MG63 (cell line): Measurements from ENCODE around the gene TRIO. TPM values are rescaled to one million over a fixed set of nuclear protein-coding genes. Genes with fewer than 3 reads are reported as not detected.

Experiments
- DNase-seq: peaks from one replicate; pipeline ENCODE4 v3.0.0-alpha.2; 2020
- H3K27me3 ChIP-seq: fragments of 250-450 bp; sonication (Bioruptor Pico); 2 replicates; pipeline ENCODE4 v1.5.1; 2020; ENCODE audit warnings: mild to moderate bottlenecking, moderate library complexity
- H3K36me3 ChIP-seq: fragments of 250-450 bp; sonication (Bioruptor Pico); 2 replicates; pipeline ENCODE4 v1.5.1; 2020; ENCODE audit warnings: mild to moderate bottlenecking, moderate library complexity
- H3K4me3 ChIP-seq: fragments of 250-450 bp; sonication (Bioruptor Pico); 2 replicates; pipeline ENCODE4 v1.5.1; 2020; ENCODE audit warnings: mild to moderate bottlenecking, moderate library complexity
- H3K9me3 ChIP-seq: fragments of 250-450 bp; sonication (Bioruptor Pico); 2 replicates; pipeline ENCODE4 v1.5.1; 2020; ENCODE audit warnings: mild to moderate bottlenecking, moderate library complexity
- total RNA-seq: library from RNA; depleted of rRNA; stranded (reverse); fragments of >200 nt; shearing (Covaris generic); gene quantifications from 2 replicates; pipeline ENCODE4 v1.2.3, GENCODE V29; 2014; ENCODE audit warnings: low replicate concordance

TRIO gene
- total RNA-seq, 1 experiment from 2014 or later: 123 TPM

DNA sequence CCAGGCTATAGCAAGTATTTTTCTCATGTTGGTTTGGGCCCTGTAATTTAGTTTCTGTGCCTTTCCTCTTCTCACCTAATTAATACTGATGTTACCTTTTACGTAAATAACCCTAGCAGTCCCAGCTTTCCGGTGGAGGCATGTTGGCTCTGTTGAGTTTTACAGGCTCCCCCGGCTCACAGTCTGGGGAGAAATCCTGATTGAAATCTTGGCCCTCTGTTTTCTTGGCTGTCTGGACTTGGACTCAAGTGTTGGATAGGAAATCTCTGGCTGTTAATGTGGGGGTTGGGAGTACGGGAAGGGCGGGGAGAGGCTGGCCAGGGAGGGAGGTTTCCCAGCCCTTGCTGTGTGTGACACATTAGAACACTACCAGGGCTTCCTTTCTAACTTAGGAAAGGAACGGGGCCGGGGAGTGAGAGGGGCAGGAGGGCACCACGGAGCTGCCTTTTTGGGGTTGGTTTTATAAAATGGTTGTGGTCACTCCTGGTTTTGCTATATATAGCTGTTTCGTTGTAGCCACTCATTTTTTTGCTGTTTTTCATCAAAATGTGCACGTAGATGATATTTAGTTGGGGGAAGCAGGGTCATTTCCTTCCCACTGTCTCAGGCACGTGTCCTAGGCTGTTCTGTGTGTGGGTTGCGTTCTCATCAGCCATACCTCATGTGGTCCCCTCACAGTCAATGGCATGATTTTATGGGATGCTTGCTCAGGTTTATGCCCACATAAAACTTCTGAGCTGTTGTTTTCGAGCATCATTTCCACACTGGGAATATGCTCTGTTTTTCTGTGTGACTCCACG is 11.0 kb downstream of the TRIO start:
- Histone ChIP-seq H3K27me3 (no peaks in the 10 kb centered on the region), H3K36me3 (peaks cover 41% of the 10 kb centered on the region), H3K9me3 (no peaks in the 10 kb centered on the region), H3K4me3 (peak overlapping the region; percentile 17)
- peak; percentile 96 for DNase-seq

DNA sequence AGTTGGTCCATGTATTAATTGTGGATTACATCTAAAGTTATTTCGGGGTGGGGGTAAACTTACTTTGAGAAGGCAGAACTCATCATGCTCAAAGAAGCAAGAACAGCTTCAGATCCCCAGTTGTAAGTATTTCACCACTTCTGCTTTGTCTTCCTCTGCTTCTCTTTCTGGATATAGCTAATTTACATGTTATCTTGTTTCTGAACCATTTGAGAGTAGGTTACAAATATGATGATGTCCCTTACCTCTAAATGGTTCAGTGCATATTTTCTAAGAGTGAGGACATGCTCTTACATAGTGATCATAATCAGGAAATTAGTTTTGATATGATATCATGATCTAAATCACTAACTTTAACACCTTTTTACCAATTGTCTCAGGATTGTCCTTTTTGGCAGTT is 11.9 kb downstream of the TRIO start:
- no peaks in the 10 kb centered on the region for H3K9me3 ChIP-seq
- DNase-seq: no peak
- peaks cover 40% of the 10 kb centered on the region for H3K36me3 ChIP-seq
- H3K27me3 ChIP-seq: no peaks in the 10 kb centered on the region
- peak overlapping the region; percentile 17 for H3K4me3 ChIP-seq

DNA sequence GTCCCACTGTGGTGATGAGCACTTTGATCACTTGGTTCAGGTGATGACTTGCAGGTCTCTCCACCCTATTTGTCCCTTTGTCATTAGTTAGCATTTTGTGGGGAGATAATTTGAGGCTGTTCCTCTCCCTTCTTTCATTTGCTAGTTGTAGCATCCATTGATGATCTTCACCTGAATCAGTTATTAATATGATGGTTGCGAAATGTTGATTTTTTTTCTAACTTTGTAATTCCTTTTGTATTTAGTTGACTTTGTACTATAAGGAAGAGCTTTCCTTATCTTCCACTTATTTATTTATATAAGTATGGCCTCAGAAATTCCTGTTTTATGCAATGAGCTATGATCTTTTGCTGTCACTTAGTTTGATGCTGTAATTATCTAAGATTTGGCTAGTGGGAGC is 12.6 kb downstream of the TRIO start:
- Histone ChIP-seq H3K27me3 (no peaks in the 10 kb centered on the region), H3K4me3 (peak overlapping the region; percentile 17), H3K36me3 (peaks cover 40% of the 10 kb centered on the region), H3K9me3 (no peaks in the 10 kb centered on the region)
- DNase-seq: no peak

DNA sequence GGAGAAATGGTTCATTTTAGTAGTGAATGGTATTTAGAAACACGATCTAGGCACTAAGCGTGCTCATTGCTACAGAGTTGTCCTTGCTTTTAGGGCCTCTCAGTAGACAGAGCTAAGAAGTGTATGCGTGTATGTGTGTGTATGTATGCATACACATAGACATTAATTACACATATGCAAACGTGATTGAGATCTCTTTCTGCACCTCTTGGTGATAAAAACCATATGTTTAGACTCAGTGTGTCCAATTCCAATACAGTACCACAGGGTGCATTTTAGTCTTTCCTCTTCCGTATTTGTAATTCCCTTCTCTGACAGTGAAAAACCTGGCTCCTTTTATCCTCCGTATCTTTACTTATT is 13.1 kb downstream of the TRIO start:
- Histone ChIP-seq H3K27me3 (no peaks in the 10 kb centered on the region), H3K4me3 (peak overlapping the region; percentile 3; the same call in 1 of the 2 replicates), H3K36me3 (peaks cover 40% of the 10 kb centered on the region), H3K9me3 (no peaks in the 10 kb centered on the region)
- no peak for DNase-seq

DNA sequence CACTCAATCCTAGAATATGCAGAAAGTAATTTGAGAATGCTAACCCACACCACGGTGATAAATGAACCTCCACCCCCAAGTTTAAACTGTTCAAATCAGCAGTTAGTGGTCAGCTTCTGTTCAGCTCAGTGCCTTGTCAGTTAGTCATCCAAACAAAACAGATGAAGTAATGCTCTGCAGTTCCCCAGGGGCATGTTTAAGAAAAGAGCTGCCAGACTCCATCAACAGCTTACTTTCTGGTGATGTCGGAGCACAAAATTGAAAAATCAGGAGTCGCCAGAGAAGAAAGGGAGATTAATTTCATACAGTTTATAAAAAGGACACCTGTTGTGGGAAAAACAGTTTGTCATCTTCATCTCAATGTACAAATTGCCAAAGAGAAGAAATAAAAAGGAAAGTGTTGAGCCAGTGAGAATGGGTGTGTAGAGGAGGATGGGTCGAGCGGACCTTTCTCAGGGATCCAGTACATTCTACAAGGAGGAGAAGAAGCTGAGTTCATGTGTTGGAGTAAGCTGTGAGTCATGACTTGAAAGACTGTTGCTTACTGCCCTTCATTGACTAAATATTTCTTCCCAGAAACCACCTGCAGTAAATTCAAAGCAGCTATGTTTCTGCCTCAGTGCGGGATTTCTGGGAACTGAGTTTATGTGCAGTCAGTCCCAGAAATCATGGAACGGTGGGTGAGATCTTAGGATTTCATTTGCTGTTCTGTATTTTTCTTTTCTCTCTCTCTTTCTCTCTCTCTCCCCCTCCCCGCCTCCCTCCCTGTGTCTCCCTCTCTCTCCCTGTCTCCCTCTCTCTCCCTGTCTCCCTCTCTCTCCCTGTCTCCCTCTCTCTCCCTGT is 13.7 kb downstream of the TRIO start:
- H3K4me3 ChIP-seq: peak overlapping the region; percentile 32
- no peaks in the 10 kb centered on the region for H3K9me3 ChIP-seq
- H3K36me3 ChIP-seq: peaks cover 42% of the 10 kb centered on the region
- peak; percentile 81 for DNase-seq
- H3K27me3 ChIP-seq: no peaks in the 10 kb centered on the region

DNA sequence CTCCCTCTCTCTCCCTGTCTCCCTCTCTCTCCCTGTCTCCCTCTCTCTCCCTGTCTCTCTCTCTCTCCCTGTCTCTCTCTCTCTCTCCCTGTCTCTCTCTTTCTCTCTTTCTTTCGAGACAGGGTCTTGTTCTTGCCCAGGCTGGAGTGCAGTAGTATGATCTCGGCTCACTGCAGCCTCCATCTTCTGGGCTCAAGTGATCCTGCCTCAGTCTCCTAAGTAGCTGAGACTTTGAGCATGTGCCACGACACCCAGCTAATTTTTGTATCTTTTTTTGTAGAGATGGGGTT is 14.3 kb downstream of the TRIO start:
- Histone ChIP-seq H3K4me3 (peak overlapping the region; percentile 24), H3K27me3 (no peaks in the 10 kb centered on the region), H3K9me3 (no peaks in the 10 kb centered on the region), H3K36me3 (peaks cover 47% of the 10 kb centered on the region)
- DNase-seq: no peak

DNA sequence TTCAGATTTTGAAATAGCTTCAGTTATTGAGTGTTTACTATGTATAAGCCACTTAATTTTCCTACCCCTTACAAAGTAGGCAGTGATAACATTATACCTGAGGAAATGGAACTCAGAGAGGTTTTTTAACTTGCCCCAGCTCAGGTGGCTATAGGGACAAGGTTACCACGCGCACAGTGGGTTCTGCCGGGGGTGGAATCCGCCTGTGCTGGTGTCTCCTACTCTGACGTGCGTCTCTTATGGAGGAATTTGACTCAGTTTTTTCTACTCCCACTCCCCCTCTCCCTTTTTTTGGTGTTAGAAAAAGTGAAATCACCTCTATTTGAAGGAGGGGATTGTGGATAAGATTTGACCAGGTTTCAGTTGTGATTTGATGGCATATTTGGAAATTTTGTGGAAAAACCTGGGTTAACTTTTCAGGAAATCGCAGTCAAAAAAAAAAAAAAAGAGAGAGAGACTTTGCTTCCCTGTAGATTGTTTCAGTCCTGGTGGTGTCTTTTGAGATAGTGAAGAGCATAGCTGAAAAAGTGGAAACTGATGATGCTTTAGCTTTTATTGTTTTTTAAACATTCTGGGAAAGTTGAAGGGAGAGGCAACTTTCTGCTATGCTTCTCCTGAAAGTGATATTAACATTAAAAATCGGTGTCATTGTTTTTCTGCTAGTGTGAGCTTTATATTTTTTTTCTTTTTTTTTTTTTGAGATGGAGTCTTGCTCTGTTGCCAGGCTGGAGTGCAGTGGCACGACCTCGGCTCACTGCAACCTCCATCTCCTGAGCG is 15.9 kb downstream of the TRIO start:
- no peak overlapping the region for H3K4me3 ChIP-seq
- H3K27me3 ChIP-seq: no peaks in the 10 kb centered on the region
- DNase-seq: no peak
- peaks cover 8% of the 10 kb centered on the region for H3K9me3 ChIP-seq
- peaks cover 61% of the 10 kb centered on the region for H3K36me3 ChIP-seq

DNA sequence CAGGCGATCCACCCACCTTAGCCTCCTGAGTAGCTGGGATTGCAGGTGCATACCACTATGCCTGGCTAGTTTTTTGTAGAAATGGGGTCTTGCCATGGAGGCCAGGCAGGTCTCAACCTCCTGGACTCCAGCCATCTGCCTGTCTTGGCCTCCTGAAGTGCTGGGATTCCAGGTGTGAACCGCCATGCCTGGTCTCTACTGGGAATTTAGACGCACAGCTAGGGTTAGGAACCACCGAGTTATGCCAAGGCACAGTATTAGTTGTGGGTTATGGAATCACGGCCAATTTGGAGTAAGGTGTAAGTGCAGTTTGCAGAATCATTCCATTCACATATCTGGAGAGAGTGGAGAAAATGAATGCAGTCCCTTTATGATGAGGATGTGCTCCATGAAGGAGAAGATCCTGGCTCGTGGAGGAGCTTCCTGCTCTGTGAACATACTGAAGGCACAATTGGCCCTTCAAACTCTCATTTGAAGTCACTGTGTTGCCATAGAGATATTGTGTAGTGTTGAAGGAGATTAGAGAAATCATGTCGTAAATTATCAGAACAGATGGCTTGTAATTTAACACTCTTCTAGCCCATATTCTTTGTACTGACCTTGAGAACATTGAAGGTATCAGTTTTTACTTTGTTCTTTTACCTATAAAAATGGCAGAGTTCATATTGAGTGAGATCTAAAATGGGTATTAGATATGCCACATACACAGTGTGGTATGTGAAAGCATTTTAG is 18.8 kb downstream of the TRIO start:
- no peak for DNase-seq
- peaks cover 80% of the 10 kb centered on the region for H3K36me3 ChIP-seq
- no peaks in the 10 kb centered on the region for H3K27me3 ChIP-seq
- H3K4me3 ChIP-seq: no peak overlapping the region
- H3K9me3 ChIP-seq: peaks cover 15% of the 10 kb centered on the region

DNA sequence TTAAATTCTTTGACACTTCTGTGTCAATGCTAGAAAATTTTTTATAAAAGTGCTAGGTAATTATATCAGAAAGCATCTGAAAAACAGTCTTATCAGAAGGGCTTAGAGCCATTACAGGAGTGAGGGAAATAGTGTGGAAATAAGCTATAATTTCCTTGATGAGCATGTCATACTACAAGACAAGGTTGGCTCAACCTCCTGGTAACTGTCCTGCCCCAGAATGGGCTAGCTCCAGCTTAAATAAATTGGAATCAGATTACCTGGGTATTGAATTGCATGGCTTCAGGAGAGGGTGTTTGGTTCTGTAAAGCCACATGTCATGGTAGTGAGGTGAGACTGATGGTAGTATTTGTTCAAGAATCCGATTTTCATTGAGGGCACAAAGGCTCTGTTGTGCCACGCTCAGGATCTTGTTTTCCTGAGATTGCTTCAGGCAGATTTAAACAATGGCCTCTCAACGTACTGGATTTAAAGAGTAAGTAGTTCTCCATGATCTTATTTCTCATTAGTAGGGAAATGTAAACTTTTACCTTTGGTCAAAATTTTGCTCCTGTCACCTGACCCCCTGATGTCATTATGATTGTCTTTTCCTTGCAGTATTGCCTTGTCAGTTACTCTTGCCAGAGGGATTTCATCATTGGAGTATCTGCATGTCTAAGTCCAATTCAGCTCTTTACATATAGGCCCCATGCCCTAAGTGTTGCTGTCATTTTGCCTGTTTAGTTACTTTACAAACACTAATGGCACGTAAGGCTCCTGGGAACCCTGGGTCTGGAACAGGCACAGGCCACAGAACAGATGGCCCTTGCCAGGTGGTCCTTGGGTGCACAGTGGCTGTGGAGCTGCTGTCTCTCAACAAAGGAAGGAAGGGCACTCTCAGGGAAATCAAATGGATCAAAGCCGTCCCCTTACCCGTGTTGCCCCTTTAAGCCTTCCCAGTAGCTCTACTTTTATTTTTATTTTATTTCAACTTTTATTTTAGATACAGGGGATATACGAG is 21.3 kb downstream of the TRIO start:
- Histone ChIP-seq H3K4me3 (no peak overlapping the region), H3K36me3 (peaks cover 80% of the 10 kb centered on the region), H3K27me3 (no peaks in the 10 kb centered on the region), H3K9me3 (peaks cover 15% of the 10 kb centered on the region)
- DNase-seq: no peak

DNA sequence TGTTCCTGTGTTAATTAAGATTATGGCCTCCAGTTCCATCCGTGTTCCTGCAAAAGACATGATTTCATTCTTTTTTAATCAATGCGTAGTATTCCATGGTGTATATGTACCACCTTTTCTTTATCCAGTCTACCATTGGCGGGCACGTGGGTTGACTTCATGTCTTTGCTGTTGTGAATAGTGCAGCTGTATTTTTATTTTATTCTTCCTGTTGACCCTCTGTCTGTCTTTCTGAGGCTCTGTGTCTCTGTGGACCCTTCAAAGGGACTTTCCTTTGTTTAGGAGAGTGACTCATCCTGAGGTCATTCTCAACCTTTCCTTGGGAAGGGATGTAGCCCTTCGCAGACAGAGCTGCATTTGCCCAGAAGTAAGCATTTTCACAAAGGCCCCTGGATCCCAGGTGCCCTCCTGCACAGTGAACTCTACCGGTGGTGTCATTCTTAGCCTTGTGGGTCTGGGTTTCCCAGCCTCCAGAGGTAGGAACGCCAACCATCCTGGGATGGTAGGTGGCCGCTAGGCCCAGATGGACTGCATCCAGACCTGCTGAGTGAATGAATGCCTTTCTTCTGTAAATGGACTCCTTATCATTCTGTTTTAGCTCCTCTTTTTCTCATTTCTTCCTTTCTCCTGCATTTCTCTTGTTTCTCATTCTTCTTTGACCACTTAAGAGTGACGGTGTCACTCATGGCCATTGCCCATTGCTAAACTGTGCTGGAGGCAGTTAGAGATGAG is 22.4 kb downstream of the TRIO start:
- Histone ChIP-seq H3K9me3 (peaks cover 15% of the 10 kb centered on the region), H3K27me3 (no peaks in the 10 kb centered on the region), H3K36me3 (peaks cover 73% of the 10 kb centered on the region), H3K4me3 (no peak overlapping the region)
- DNase-seq: peak; percentile 55

DNA sequence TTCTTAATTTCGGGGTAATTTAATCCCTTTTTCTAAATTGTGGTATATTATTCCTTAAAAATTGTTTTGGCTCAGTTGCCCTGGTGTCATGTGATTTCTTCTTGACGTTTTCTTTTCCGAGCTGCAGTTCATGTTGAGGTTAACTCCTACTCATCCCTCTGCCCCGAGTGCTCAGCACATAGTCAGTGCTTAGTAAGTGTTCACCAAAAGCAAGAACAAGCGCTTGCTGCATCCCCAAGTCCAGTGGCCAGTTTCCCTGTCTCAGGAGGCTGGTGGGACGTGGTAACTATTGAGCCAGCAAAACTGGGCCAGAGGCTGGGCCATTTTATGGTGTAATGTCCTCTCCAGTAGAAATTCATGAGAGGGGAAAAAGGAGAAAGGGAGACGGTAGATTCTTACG is 23.3 kb downstream of the TRIO start:
- Histone ChIP-seq H3K4me3 (no peak overlapping the region), H3K9me3 (peaks cover 15% of the 10 kb centered on the region), H3K36me3 (peaks cover 64% of the 10 kb centered on the region), H3K27me3 (no peaks in the 10 kb centered on the region)
- DNase-seq: no peak

DNA sequence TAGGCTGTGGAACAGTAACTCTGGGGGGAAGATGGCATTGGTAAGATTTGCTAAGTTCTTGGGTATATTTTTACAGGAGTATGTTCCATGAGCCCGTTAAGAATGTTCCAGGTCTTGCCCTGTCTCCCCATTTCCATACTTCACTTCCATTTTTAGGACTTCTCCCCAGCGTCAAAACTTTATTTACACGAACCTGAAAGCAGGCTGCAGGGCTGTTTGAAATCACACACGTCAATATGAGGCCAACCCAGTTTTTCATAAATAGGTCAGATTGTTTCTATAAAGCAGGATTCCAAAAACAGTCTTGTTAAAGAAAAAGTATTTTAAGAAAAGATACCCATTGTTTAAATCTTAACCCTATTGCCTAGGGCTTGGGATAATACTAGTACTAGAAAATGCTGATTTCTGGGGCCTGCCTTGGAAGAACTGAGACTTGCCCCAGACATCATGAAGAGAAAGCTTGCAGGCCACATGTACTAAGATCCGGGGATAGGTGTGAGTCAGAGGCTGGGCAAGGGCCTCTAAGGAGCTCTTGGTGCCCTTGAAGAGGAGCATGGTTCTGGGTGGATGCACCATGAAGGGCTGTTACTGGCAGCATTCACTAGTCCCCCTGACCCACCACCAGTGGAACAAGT is 24.2 kb downstream of the TRIO start:
- Histone ChIP-seq H3K27me3 (no peaks in the 10 kb centered on the region), H3K36me3 (peaks cover 60% of the 10 kb centered on the region), H3K9me3 (peaks cover 15% of the 10 kb centered on the region), H3K4me3 (no peak overlapping the region)
- peak; percentile 79 for DNase-seq

DNA sequence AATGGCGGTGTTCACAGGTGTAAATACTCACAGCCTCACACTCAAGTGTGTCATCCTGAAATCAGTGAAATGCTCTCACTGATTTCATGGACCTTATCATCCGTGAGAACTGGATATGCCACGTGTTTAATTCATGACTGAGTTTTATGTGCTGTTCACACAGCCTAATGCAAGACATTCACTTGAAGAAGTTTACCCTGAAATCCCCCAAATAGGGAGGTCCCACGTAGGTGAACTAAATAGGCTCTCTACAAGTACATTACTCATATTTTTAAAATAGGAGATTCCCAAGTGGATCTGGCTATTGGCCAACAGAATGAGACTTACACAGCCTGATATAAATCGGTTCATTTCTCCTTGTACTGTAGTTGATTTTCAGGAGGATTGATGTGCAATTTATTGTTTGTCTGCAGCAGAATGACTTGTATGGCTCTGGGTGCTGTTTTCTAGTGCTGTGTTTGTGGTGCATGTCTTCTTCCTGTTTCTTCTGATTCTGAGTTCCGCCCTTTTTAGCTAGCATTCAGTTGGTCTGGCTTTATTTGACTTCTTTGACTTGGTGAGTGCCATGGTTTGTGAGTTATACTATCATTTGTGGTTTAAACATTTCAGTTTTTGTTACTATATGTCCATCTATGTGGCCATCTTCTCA is 25.1 kb downstream of the TRIO start:
- Histone ChIP-seq H3K4me3 (no peak overlapping the region), H3K36me3 (peaks cover 56% of the 10 kb centered on the region), H3K9me3 (peaks cover 13% of the 10 kb centered on the region), H3K27me3 (no peaks in the 10 kb centered on the region)
- DNase-seq: no peak

DNA sequence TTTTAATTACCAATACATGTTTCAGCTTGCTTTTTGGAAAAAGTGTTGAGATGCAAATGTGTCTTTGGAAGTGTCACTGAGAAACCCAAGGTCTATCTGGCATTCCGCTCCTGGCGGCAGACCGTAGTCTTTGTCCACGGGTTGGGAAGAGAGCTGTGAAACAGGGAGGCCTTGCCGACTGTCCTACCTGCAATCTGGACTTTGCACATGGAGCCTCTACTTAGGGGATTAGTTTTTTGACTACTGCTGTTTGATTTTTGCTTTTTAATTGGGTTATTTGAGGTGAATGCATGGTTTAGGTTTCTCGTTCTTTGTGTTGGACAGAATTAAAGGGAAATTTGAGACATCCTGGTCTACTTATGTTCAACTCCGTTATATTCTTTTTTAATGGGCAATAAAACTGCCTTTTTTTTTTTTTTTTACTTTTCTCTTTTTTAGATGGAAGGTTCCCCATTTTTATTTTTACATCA is 25.7 kb downstream of the TRIO start:
- Histone ChIP-seq H3K4me3 (no peak overlapping the region), H3K9me3 (peaks cover 9% of the 10 kb centered on the region), H3K36me3 (peaks cover 56% of the 10 kb centered on the region), H3K27me3 (no peaks in the 10 kb centered on the region)
- DNase-seq: no peak
